Measurements from ENCODE around the gene TPST1.

DNA sequence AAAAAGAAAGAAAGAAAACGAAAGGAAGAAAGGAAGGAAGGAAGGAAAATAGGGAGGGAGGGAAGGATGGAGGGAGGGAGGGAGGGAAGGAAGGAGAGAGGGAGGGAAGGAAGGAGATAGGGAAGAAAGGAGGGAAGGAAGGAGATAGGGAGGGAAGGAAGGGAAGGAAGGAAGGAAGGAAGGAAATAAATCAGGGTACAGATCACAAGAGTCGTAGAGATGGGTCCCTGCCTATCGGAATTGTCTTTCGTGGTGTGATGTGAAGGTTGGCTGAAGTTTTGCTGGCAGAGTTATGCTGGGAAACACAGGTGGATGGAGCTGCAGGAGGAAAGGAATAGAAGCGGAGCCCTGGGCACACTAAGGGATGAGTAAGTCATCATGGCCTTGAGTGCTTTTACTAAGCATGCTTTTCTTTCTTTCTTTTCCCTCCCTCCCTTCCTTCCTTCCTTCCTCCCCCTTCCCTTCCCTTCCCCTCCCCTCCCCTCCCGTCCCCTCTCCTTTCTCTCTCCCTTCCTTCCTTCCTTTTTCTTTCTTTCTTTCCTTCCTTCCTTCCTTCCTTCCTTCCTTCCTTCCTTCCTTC is 11.9 kb upstream of the TPST1 start:
- TF ChIP-seq CTCF (IDR thresholded peaks at IDR 0.05): no peak
- TF ChIP-seq POLR2A (IDR thresholded peaks at IDR 0.05; ENCODE audit: low read depth): no peak
- no peak for TF ChIP-seq POLR2AphosphoS5 (IDR thresholded peaks at IDR 0.05)
